Measurements from ENCODE around the gene OR6J1.

GRCh38 chr14:22630486-22630885, 13.7 kb downstream of the OR6J1 start:
- no peak for TF ChIP-seq POLR2AphosphoS5 (IDR thresholded peaks at IDR 0.05; ENCODE audit: insufficient read depth, low read depth, low read length)
- TF ChIP-seq POLR2A (IDR thresholded peaks at IDR 0.05; ENCODE audit: low read depth, low read length): no peak
- no peak for TF ChIP-seq CTCF (IDR thresholded peaks at IDR 0.05; ENCODE audit: extremely low read depth in 1 of 2, insufficient read depth in 1 of 2, low read depth in 1 of 2, low read length in 2 of 2)
- TF ChIP-seq EZH2 (IDR thresholded peaks at IDR 0.05; ENCODE audit: borderline replicate concordance, low read depth, low read length, severe bottlenecking): no peak
- TF ChIP-seq MAX (IDR thresholded peaks at IDR 0.05; ENCODE audit: insufficient read depth, insufficient read length): no peak
- no peak for TF ChIP-seq JUN (IDR thresholded peaks at IDR 0.05; ENCODE audit: borderline replicate concordance, insufficient read depth, insufficient read length, low read depth)
- no peak for TF ChIP-seq MYC (IDR thresholded peaks at IDR 0.05; ENCODE audit: low read depth, low read length)
- TF ChIP-seq GATA2 (IDR thresholded peaks at IDR 0.05; ENCODE audit: insufficient read depth, insufficient read length, low read depth, low read length): no peak
- TF ChIP-seq FOS (IDR thresholded peaks at IDR 0.05; ENCODE audit: borderline replicate concordance, insufficient read depth, low read length): no peak
